ENCODE data around the gene FGD4.

GRCh38 chr12:32559434-32559833 lies 160.1 kb downstream of the FGD4 start:
- no peak for TF ChIP-seq CTCF (IDR thresholded peaks at IDR 0.05)
- no peak for TF ChIP-seq POLR2A (IDR thresholded peaks at IDR 0.05)
